Testis (tissue), 3 donors: ENCODE results near the gene TTC36. TPM values are rescaled to one million over a fixed set of nuclear protein-coding genes. Genes with fewer than 3 reads are reported as not detected.

ENCODE experiments used
- DNase-seq: peaks from one replicate; pipeline ENCODE4 v3.0.0-alpha.2; 2019
- H3K27ac ChIP-seq, 2 donors: fragments of 200-600 bp; sonication (generic); one replicate each; pipeline ENCODE4 v1.5.1; 2019
- H3K27me3 ChIP-seq: fragments of 200-600 bp; sonication (generic); one replicate; pipeline ENCODE4 v1.5.1; 2019
- H3K36me3 ChIP-seq: fragments of 200-600 bp; sonication (generic); one replicate; pipeline ENCODE4 v1.5.1; 2017; ENCODE audit warnings: low read depth; ENCODE audit errors: missing control alignments
- H3K4me1 ChIP-seq: fragments of 200-600 bp; sonication (generic); one replicate; pipeline ENCODE4 v1.5.1; 2019
- H3K4me3 ChIP-seq, 2 donors: fragments of 200-600 bp; sonication (generic); one replicate each; pipeline ENCODE4 v1.5.1; 2017 to 2019
- H3K9me3 ChIP-seq: fragments of 200-600 bp; sonication (generic); one replicate; pipeline ENCODE4 v1.5.1; 2017
- CTCF ChIP-seq, 3 experiments: fragments of 450-650 bp in 2 of 3; fragments of 200-600 bp in 1 of 3; sonication (generic) in 1 of 3; IDR thresholded peaks; one replicate each; pipeline ENCODE4 v1.5.1; 2016 to 2019; ENCODE audit warnings: antibody characterized with exemption in 3 of 3, mild to moderate bottlenecking in 2 of 3, moderate library complexity in 1 of 3
- POLR2A ChIP-seq: fragments of 450-650 bp; IDR thresholded peaks from one replicate; pipeline ENCODE4 v1.6.1; 2017; ENCODE audit warnings: antibody characterized with exemption, mild to moderate bottlenecking, moderate library complexity
- WGBS, 2 donors: methylation state at CpG; one replicate each; pipeline ENCODE4 v1.1.5; 2018; 5-methylcytosine and 5-hydroxymethylcytosine counted together
- intact Hi-C: fragments of 100-400 bp; cut with DNase I; formaldehyde crosslinking; loops from one replicate; pipeline ENCODE4 v1.15.1; 2023; ENCODE audit warnings: low total_unique reads
- polyA plus RNA-seq: library from polyadenylated mRNA; stranded (reverse); fragments of 350-450 nt; fragmentation: Illumina TruSeq; extraction: RNeasy Lipid Tissue Mini Kit (QIAGEN cat#74804); gene quantifications from one replicate; pipeline ENCODE4 v1.2.3, GENCODE V29; 2014; ENCODE audit warnings: low read depth, low replicate concordance; ENCODE audit not compliant: insufficient read depth
- total RNA-seq, 2 donors: library from RNA; depleted of rRNA; stranded (reverse); fragments of >200 nt; gene quantifications; one replicate each; pipeline ENCODE4 v1.2.3, GENCODE V29; 2016

Gene TTC36
- total and polyA plus RNA-seq, 3 donors from 2014 or later: 4.9 to 5.7 TPM; not detected in 1

- no peak for DNase-seq
- H3K27ac ChIP-seq: no peak overlapping the region
- 86 to 96% methylated on average over 2 of the region's 2 CpGs for WGBS, 2 donors
Observed at GRCh38 chr11:118526688-118527087, 586 bp upstream of the TTC36 start.

DNA sequence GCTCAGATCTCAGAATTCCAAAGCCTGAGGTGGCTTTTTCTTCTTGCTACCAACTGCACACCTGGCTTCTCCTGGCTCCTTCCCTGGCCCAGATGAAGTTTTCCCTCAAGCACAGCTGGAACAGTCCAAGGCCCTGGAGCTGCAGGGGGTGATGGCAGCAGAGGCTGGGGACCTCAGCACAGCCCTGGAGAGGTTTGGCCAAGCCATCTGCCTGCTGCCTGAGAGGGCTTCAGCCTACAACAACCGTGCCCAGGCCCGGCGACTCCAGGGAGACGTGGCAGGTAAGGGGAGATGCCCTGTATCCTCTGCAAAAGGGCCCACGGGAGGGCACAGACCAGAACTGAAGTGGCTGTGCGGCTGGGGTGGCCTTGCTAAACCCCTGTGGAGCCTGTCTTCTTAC is 1.2 kb downstream of the TTC36 start:
- WGBS, 2 donors: 87 to 92% methylated on average over 6 of the region's 6 CpGs

More at GRCh38 chr11:118526688-118527087, 586 bp upstream of the TTC36 start:
- intact Hi-C loops: no loop called here
- H3K36me3 ChIP-seq: no peaks in the 10 kb centered on the region
- H3K27me3 ChIP-seq: no peaks in the 10 kb centered on the region
- H3K9me3 ChIP-seq: no peaks in the 10 kb centered on the region
- no peak overlapping the region for H3K4me3 ChIP-seq
- no peak for TF ChIP-seq CTCF (IDR thresholded peaks at IDR 0.05)
- TF ChIP-seq POLR2A: no peak
- peaks cover 21% of the 10 kb centered on the region for H3K4me1 ChIP-seq

DNA sequence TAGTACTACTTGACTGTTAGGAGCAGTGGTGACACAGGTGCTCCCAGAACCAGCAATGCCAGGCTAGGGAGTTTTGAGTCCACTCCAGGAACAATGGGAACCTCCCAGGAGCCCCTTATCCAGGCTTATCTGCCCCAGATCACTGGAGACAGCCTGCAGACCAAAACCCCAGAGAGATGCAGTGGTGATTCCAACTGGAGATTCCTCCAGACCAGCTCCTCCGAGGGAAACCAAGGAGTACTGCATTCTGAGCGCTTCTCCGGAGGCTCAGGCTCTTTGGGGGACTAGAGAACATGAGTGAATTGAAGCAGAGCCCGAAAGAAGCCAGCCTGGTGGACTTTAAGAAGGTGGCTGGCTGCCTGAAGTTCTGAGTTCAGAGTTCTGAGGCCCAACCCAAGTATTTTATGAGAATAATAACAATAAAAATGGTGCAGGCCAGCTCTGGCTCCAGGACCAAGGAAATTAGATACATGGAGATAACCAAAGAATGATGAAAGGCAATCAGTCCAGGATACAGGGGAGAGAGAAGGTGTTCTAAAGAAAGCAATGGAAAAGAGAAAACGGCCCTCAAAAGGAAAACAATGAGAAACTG is 2.4 kb downstream of the TTC36 start:
- Histone ChIP-seq H3K27me3 (no peaks in the 10 kb centered on the region), H3K36me3 (no peaks in the 10 kb centered on the region), H3K4me1 (peaks cover 15% of the 10 kb centered on the region), H3K27ac (no peak overlapping the region), H3K4me3 (no peak overlapping the region), H3K9me3 (no peaks in the 10 kb centered on the region)
- intact Hi-C loops: no loop called here
- DNase-seq: peak; percentile 12
- TF ChIP-seq CTCF (IDR thresholded peaks at IDR 0.05) (no peak), POLR2A (no peak)
- 46 to 47% methylated on average over 5 of the region's 5 CpGs for WGBS, 2 donors

More for the DNA sequence above, 1.2 kb downstream of the TTC36 start:
- Histone ChIP-seq H3K4me1 (peaks cover 15% of the 10 kb centered on the region), H3K9me3 (no peaks in the 10 kb centered on the region), H3K4me3 (no peak overlapping the region), H3K27ac (no peak overlapping the region), H3K27me3 (no peaks in the 10 kb centered on the region), H3K36me3 (no peaks in the 10 kb centered on the region)
- TF ChIP-seq CTCF (IDR thresholded peaks at IDR 0.05) (no peak), POLR2A (no peak)
- intact Hi-C loops: no loop called here
- DNase-seq: no peak

- Histone ChIP-seq H3K36me3 (no peaks in the 10 kb centered on the region), H3K4me3 (peak overlapping the region; percentile 85 to 90), H3K27me3 (no peaks in the 10 kb centered on the region), H3K4me1 (peaks cover 15% of the 10 kb centered on the region), H3K9me3 (no peaks in the 10 kb centered on the region), H3K27ac (peak overlapping the region; percentile 71 to 86)
- 2 to 8% methylated on average over 9 to 31 of the region's 31 CpGs for WGBS, 2 donors
- intact Hi-C loops: no loop called here
- peak; percentile 31 for DNase-seq
- TF ChIP-seq POLR2A: no peak
- no peak for TF ChIP-seq CTCF (IDR thresholded peaks at IDR 0.05)
Observed at GRCh38 chr11:118530180-118530682, 3.0 kb downstream of the TTC36 start.
